OCI-LY1 (cell line): ENCODE measurements around the gene ENOSF1.

Experiments used
- H2AFZ ChIP-seq: fragments of 200-600 bp; sonication (generic), shearing (Covaris generic); 2 replicates; pipeline ENCODE4 v1.6.0; 2014; ENCODE audit warnings: antibody characterized with exemption, mild to moderate bottlenecking, low read length
- H3F3A ChIP-seq: fragments of 200-600 bp; sonication (generic), shearing (Covaris generic); 2 replicates; pipeline ENCODE4 v1.6.0; 2014; ENCODE audit warnings: mild to moderate bottlenecking, antibody characterized with exemption, low read length, moderate library complexity; ENCODE audit not compliant: insufficient read depth
- H3K27ac ChIP-seq: fragments of 200-600 bp; sonication (generic); 2 replicates; pipeline ENCODE4 v1.5.1; 2014; ENCODE audit warnings: low read length, mixed run types, mild to moderate bottlenecking, low read depth; ENCODE audit not compliant: poor library complexity, severe bottlenecking
- H3K27me3 ChIP-seq: fragments of 200-600 bp; sonication (generic); 2 replicates; pipeline ENCODE4 v1.6.0; 2014; ENCODE audit warnings: antibody characterized with exemption, mild to moderate bottlenecking, low read length, moderate library complexity; ENCODE audit not compliant: insufficient read depth
- H3K36me3 ChIP-seq: fragments of 200-600 bp; sonication (generic); 2 replicates; pipeline ENCODE4 v1.6.1; 2014; ENCODE audit warnings: mild to moderate bottlenecking, antibody characterized with exemption, low read length, moderate library complexity, mixed read lengths; ENCODE audit not compliant: insufficient read depth
- H3K4me1 ChIP-seq: fragments of 200-600 bp; sonication (generic); 2 replicates; pipeline ENCODE4 v1.5.1; 2014; ENCODE audit warnings: mild to moderate bottlenecking, low read length, moderate library complexity; ENCODE audit not compliant: insufficient read depth, severe bottlenecking
- H3K4me2 ChIP-seq: fragments of 200-600 bp; sonication (generic), shearing (Covaris generic); 2 replicates; pipeline ENCODE4 v1.6.1; 2014; ENCODE audit warnings: low read length
- H3K4me3 ChIP-seq: fragments of 200-600 bp; sonication (generic); 2 replicates; pipeline ENCODE4 v1.5.1; 2014; ENCODE audit warnings: low read length, low read depth, mild to moderate bottlenecking, mixed read lengths; ENCODE audit not compliant: poor library complexity, severe bottlenecking
- H3K79me2 ChIP-seq: fragments of 200-600 bp; shearing (Covaris generic); 2 replicates; pipeline ENCODE4 v1.6.1; 2016; ENCODE audit warnings: mixed run types, low read length, mixed read lengths; ENCODE audit not compliant: insufficient read depth
- H3K9ac ChIP-seq: fragments of 200-600 bp; sonication (generic), shearing (Covaris generic); 2 replicates; pipeline ENCODE4 v1.6.1; 2014; ENCODE audit warnings: mild to moderate bottlenecking, low read length, mixed read lengths
- H3K9me2 ChIP-seq: fragments of 200-600 bp; sonication (generic), shearing (Covaris generic); 2 replicates; pipeline ENCODE4 v1.6.1; 2014; ENCODE audit warnings: low read depth, mild to moderate bottlenecking, low read length, mixed read lengths
- H3K9me3 ChIP-seq: fragments of 200-600 bp; shearing (Covaris generic); 2 replicates; pipeline ENCODE4 v1.6.1; 2014; ENCODE audit warnings: low read length, mixed read lengths
- H4K20me1 ChIP-seq: fragments of 200-600 bp; sonication (generic), shearing (Covaris generic); 2 replicates; pipeline ENCODE4 v1.6.0; 2016; ENCODE audit warnings: mild to moderate bottlenecking, low read length; ENCODE audit not compliant: insufficient read depth
- CTCF ChIP-seq: fragments of 200-600 bp; sonication (generic), shearing (Covaris generic); IDR thresholded peaks from 2 replicates; pipeline ENCODE4 v1.5.1; 2017; ENCODE audit warnings: mild to moderate bottlenecking, antibody characterized with exemption, low read length, moderate library complexity, mixed read lengths
- EZH2 ChIP-seq: fragments of 200-600 bp; sonication (generic), shearing (Covaris generic); IDR thresholded peaks from 2 replicates; pipeline ENCODE4 v1.8.0; 2017; ENCODE audit warnings: borderline replicate concordance, mixed run types, mild to moderate bottlenecking, antibody characterized with exemption, low read length, moderate library complexity, mixed read lengths

Gene ENOSF1

DNA sequence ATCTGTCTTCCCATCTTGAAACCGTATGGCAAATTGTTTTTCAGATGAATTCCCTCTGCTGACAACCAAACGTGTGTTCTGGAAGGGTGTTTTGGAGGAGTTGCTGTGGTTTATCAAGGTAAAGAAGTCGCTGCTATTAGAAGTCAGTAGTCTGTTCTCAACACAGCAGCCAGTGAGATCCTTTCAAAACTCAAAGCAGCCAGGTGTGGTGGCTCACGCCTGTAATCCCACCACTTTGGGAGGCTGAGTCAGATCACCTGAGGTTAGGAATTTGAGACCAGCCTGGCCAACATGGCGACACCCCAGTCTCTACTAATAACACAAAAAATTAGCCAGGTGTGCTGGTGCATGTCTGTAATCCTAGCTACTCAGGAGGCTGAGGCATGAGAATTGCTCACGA lies 52.8 kb downstream of the ENOSF1 start:
- no peak for TF ChIP-seq CTCF
- TF ChIP-seq EZH2, result no peak
- no peaks in the 10 kb centered on the region for H3F3A ChIP-seq
- no peak overlapping the region for H3K4me3 ChIP-seq
- no peaks in the 10 kb centered on the region for H4K20me1 ChIP-seq
- no peaks in the 10 kb centered on the region for H3K27me3 ChIP-seq
- H3K79me2 ChIP-seq, result peaks cover 6% of the 10 kb centered on the region; the same call in 1 of the 2 replicates
- H3K27ac ChIP-seq, result no peak overlapping the region
- no peaks in the 10 kb centered on the region for H3K9me2 ChIP-seq
- H3K36me3 ChIP-seq, result peaks cover 32% of the 10 kb centered on the region
- no peak overlapping the region for H2AFZ ChIP-seq
- no peaks in the 10 kb centered on the region for H3K9me3 ChIP-seq
- peaks cover 9% of the 10 kb centered on the region for H3K4me1 ChIP-seq
- H3K9ac ChIP-seq, result no peak overlapping the region
- peak overlapping the region; percentile 58; the same call in 1 of the 2 replicates for H3K4me2 ChIP-seq

GRCh38 chr18:658947-659533 lies 53.4 kb downstream of the ENOSF1 start:
- peak overlapping the region; percentile 58 for H3K4me2 ChIP-seq
- H4K20me1 ChIP-seq, result no peaks in the 10 kb centered on the region
- no peaks in the 10 kb centered on the region for H3K9me3 ChIP-seq
- H3K79me2 ChIP-seq, result peaks cover 6% of the 10 kb centered on the region; the same call in 1 of the 2 replicates
- H2AFZ ChIP-seq, result no peak overlapping the region
- H3K4me3 ChIP-seq, result peak overlapping the region; percentile 83
- TF ChIP-seq CTCF, result no peak
- TF ChIP-seq EZH2, result no peak
- peaks cover 32% of the 10 kb centered on the region for H3K36me3 ChIP-seq
- H3K4me1 ChIP-seq, result peaks cover 9% of the 10 kb centered on the region
- no peaks in the 10 kb centered on the region for H3K27me3 ChIP-seq
- H3K27ac ChIP-seq, result peak overlapping the region; percentile 60
- no peaks in the 10 kb centered on the region for H3F3A ChIP-seq
- H3K9me2 ChIP-seq, result no peaks in the 10 kb centered on the region
- H3K9ac ChIP-seq, result peak overlapping the region; percentile 93

GRCh38 chr18:658001-658946 lies 54.2 kb downstream of the ENOSF1 start:
- peak overlapping the region; percentile 83 for H3K4me3 ChIP-seq
- H4K20me1 ChIP-seq, result no peaks in the 10 kb centered on the region
- no peaks in the 10 kb centered on the region for H3F3A ChIP-seq
- peaks cover 6% of the 10 kb centered on the region; the same call in 1 of the 2 replicates for H3K79me2 ChIP-seq
- no peaks in the 10 kb centered on the region for H3K9me3 ChIP-seq
- no peaks in the 10 kb centered on the region for H3K27me3 ChIP-seq
- peak overlapping the region; percentile 58 for H3K4me2 ChIP-seq
- H3K4me1 ChIP-seq, result peaks cover 9% of the 10 kb centered on the region
- H3K9me2 ChIP-seq, result no peaks in the 10 kb centered on the region
- H3K36me3 ChIP-seq, result peaks cover 32% of the 10 kb centered on the region
- peak overlapping the region; percentile 60 for H3K27ac ChIP-seq
- H2AFZ ChIP-seq, result no peak overlapping the region
- peak overlapping the region; percentile 93 for H3K9ac ChIP-seq
- TF ChIP-seq EZH2 (no peak), CTCF (no peak)
